Right hindlimb (tissue), 1 donor: ENCODE results near the gene UGT2B17.
A peak's percentile ranks its signal among the peaks of the same experiment; 100 is the strongest.
"Not testable (repeated sequence)": the region's sequence is repeated elsewhere in the genome, so short reads cannot be mapped to it uniquely, and the experiment has no call there.

ENCODE experiments used
- DNase-seq: peaks from one replicate; pipeline ENCODE4 v3.0.0-alpha.2; 2018

UGT2B17 gene

DNA sequence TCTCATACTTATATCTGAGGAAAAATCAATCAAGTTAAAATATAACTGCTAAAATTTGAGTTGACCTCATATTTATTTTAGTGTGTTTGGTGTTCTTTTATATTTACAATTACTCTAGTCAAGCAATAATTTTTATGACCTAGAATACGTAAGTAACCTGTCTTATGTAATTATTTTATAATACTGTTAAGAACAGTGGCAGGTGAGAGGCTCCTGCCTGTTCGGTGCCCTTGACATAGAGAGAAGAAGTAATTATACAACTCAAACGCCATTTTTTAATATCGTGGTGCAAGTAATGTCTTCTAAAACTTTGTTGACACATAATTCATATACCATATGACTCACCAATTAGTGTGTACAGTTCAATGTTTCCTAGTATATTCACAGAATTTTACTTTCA lies 7.6 kb downstream of the UGT2B17 start:
- not testable (repeated sequence) for DNase-seq

- not testable (repeated sequence) for DNase-seq
Observed at GRCh38 chr4:68566364-68566763, 9.8 kb downstream of the UGT2B17 start.

- not testable (repeated sequence) for DNase-seq
Observed at GRCh38 chr4:68565082-68565481, 11.0 kb downstream of the UGT2B17 start.

DNA sequence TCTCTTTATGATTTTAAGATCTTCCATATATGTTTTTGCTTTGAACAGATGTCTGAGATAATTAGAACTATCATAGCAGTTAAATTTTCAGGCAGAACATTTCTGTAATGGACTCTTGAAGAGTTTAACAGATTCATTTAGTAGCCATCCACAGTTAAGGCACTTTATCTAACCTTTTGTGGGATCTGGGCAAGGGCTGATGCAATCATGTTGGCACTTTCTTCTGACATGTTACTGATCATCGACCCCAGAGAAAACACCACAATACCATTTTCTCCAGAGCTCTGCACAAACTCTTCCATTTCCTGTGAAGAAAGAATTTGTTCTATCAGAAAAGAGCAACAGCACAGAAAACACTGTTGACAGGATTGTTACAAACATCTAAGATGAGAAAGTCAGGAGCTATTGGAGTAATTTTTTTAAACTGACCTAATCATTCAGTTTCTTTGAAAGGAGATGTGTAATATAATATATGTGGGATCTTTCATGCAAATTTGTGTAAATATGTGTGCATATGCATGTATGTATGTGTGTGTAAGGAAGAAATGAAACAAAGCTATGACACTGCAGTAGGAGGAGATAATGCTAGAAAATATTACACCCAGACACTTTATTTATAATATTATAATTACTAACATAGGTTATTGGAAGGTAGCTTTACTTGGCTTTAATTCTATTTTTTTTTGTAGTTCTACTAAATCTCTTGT lies 15.6 kb downstream of the UGT2B17 start:
- not testable (repeated sequence) for DNase-seq

GRCh38 chr4:68553830-68554229 lies 22.3 kb downstream of the UGT2B17 start:
- DNase-seq = not testable (repeated sequence)

- DNase-seq = not testable (repeated sequence)
Observed at GRCh38 chr4:68552818-68553811, 23.0 kb downstream of the UGT2B17 start.

DNA sequence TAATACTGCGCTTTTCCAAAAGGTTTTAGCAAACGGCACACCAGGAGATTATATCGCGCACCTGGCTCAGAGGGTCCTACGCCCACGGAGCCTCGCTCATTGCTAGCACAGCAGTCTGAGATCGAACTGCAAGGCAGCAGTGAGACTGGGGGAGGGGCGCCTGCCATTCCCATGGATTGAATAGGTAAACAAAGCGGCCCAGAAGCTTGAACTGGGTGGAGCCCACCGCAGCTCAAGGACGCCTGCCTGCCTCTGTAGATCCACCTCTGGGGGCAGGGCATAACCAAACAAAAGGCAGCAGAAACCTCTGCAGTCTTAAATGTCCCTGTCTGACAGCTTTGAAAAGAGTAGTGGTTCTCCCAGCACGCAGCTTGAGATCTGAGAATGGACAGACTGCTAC lies 33.4 kb downstream of the UGT2B17 start:
- DNase-seq = not testable (repeated sequence)

DNA sequence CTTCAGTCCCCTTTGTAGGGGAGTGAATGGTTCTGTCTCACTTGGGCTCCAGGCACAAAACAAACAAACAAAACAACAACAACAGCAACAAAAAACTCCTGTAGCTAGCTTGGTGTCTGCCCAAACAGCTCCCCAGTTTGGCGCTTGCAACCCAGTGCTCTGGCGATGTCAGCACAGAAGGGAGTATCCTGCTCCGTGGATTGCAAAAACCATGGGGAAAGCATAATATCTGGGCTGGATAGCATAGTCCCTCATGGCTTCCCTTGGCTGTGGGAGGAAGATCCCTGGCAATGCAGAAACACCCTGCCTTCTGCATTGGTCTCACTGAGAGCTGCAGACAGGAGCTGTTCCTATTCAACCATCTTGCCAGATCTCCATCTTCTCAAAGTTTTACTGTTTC lies 39.7 kb downstream of the UGT2B17 start:
- no peak for DNase-seq

- peak; percentile 4 for DNase-seq
Observed at GRCh38 chr4:68535974-68536373, 40.1 kb downstream of the UGT2B17 start.

DNA sequence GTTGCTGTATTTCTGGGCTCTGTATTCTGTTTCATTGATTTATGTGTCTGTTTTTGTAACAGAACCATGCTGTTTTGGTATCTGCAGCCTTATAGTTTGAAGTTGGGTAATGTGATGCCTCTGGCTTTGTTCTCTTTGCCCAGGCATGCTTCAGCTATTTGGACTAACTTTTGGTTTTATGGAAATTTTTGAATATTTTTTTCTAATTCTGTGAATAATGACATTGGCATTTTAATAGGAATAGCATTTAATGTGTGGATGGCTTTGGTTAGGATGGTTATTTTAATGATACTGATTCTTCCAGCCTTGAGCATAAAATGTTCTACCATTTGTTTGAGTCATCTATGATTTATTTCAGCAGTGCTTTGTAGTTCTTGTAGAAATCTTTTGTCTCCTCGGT lies 53.9 kb downstream of the UGT2B17 start:
- not testable (repeated sequence) for DNase-seq

DNA sequence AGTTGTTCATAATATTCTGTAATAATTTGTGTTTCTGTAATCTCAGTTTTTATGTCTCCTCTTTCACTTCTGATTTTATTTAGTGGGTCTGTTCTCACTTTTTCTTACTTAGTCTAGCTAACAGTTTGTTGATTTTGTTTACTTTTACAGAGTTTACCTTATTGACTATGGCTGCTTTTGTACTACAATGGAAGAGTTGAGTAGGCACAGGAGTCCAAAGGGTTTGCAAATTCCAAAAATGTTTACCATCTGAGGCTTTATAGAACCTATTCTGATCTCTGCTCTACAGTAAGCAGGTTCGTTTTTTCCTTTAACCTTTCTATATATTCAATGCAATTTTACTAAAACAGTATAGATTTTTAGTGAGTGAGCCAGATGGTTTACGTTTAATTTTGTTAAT lies 55.1 kb downstream of the UGT2B17 start:
- DNase-seq = no peak

- DNase-seq = no peak
Observed at GRCh38 chr4:68518889-68519288, 57.2 kb downstream of the UGT2B17 start.

DNA sequence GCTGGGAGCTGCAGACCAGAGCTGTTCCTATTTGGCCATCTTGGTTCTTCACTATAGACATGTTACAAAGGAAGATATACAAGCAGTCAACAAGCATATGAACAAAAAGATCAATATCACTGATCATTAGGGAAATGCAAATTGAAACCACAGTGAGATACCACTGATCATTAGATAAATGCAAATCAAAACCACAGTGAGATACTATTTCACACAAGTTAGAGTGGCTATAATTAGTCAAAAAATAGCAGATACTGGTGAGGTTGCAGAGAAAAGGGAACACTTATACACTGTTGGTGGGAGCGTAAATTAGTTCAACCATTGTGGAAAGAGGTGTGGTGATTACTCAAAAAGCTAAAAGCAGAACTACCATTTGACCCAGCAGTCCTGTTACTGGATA lies 70.7 kb downstream of the UGT2B17 start:
- not testable (repeated sequence) for DNase-seq

GRCh38 chr4:68504836-68505235 lies 71.3 kb downstream of the UGT2B17 start:
- not testable (repeated sequence) for DNase-seq

DNA sequence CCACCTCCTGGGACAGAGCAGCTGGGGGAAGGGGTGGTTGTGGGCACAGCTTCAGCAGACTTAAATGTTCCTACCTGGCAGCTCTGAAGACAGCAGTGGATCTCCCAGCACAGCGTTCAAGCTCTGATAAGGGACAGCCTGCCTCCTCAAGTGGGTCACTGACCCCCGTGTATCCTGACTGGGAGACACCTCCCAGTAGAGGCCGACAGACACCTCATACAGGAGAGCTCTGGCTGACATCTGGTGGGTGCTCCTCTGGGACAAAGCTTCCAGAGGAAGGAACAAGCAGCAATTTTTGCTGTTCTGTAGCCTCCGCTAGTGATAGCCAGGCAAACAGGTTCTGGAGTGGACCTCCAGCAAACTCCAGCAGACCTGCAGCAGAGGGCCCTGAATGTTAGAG lies 72.7 kb downstream of the UGT2B17 start:
- DNase-seq = not testable (repeated sequence)

DNA sequence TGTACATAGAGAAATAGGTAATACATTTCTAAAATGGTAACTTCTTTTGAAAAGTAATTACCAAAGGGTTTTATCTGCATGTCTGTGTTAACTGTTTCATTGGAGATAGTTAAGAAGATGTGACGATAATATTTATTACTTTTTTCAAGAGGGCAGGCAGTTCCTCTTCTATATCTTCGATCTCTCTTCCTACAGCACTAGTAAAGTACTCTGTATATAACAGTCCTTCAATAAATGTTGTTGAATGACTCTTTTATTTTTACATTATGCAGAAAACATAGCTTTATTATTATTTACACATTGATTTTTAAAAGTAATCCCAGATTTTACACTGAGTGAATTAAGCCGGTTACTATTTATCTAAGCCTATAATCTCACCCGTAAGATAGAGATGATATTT lies 77.1 kb downstream of the UGT2B17 start:
- no peak for DNase-seq

GRCh38 chr4:68498413-68499007 lies 77.6 kb downstream of the UGT2B17 start:
- peak; percentile 63 for DNase-seq

GRCh38 chr4:68494688-68495087 lies 81.4 kb downstream of the UGT2B17 start:
- no peak for DNase-seq

- DNase-seq = no peak
Observed at GRCh38 chr4:68490826-68491457, 85.2 kb downstream of the UGT2B17 start.

- no peak for DNase-seq
Observed at GRCh38 chr4:68489338-68489737, 86.8 kb downstream of the UGT2B17 start.
